GM12875 (cell line): ENCODE data around the gene DCBLD2.

Experiments
- H3K4me3 ChIP-seq: one replicate; pipeline ENCODE4 v1.5.1; 2011; ENCODE audit warnings: low read depth, low read length, control low read depth
- TF ChIP-seq, protein P1 (sequence below): IDR thresholded peaks from 2 replicates; pipeline ENCODE4 v1.5.1; 2011; ENCODE audit warnings: low read depth, mild to moderate bottlenecking, control low read depth, inconsistent platforms, low read length, moderate library complexity, borderline replicate concordance; ENCODE audit not compliant: insufficient read depth

Gene DCBLD2

DNA sequence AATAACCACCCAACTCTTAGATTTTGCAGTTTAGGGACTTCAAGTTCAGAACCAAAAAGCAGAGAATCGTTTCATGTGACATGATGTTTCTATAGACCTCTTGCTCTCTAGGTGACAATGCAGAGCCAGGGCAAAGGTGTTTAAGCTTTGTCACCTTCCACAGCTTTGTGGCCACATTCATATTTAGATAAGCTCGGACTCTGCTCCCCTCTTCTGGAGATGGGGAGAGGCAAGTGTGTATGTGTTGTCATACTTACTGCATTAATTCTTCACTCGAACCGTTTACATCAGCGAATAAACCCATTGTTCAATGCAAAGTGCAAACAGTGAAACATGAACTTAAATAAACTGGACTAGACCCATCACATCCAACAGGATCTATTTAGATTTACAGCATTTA lies 105.2 kb downstream of the DCBLD2 start:
- TF ChIP-seq, protein P1, sequence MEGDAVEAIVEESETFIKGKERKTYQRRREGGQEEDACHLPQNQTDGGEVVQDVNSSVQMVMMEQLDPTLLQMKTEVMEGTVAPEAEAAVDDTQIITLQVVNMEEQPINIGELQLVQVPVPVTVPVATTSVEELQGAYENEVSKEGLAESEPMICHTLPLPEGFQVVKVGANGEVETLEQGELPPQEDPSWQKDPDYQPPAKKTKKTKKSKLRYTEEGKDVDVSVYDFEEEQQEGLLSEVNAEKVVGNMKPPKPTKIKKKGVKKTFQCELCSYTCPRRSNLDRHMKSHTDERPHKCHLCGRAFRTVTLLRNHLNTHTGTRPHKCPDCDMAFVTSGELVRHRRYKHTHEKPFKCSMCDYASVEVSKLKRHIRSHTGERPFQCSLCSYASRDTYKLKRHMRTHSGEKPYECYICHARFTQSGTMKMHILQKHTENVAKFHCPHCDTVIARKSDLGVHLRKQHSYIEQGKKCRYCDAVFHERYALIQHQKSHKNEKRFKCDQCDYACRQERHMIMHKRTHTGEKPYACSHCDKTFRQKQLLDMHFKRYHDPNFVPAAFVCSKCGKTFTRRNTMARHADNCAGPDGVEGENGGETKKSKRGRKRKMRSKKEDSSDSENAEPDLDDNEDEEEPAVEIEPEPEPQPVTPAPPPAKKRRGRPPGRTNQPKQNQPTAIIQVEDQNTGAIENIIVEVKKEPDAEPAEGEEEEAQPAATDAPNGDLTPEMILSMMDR = no peak
- H3K4me3 ChIP-seq = no peak overlapping the region

DNA sequence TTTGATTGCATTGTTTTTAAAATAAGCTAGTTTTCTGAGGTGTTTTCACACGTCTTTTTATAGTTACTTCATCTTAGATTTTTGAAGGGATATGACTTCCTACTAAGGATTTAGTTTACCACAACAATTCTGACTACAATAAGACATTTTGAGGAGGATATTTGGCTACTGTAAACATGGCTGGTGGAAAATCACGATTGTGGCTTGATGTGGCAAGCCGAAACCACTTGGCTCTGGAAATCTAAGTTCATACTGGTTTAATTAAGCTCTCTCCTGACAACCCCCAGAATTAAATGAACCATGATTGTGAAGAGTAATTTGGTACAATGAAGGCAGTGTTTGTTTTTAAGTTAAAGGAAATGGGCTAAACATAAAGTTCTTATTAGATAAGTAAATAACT lies 107.5 kb downstream of the DCBLD2 start:
- H3K4me3 ChIP-seq = no peak overlapping the region
- TF ChIP-seq, protein P1 = no peak

DNA sequence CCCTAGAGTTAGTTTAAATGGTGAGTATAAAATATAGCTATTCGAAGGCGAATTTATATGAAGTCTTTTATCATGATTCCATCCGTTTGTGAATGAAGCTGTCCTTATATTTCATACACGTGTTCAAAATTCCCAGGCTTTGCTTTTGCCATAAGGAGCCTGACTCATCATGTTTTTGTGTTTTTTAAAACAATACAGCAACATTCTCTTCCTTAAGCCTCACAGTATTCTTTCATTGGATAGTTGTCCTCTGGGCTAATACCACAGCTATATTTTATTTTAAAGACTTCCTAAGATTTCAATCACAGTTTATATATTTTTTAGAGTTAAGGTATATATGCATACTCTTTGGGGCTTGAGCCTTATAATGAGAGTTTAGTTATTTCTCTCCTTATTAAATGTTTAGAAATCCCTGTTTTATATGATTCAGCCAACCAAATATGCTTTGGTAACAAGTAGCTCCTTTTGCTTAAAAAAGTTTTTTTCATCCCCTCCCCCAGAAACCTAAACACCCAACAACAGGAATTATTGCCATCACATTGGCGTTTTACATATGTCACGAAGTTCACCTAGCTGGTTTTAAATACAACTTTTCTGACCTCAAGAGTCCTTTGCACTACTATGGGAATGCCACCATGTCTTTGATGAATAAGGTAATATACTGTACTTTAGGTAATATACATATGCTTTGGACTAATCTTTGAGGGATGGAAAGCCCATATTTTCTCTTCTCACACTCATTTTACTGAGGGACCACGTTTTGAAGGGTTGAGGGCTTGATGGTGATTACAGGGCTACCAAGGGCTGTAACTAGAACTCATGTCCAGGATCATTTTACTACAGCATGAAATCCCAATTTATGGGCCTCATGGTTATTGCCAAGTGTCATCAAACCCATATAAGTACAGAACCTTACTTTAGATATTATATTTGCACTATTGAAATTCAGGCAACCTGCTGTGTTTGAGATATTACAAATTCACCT lies 109.9 kb downstream of the DCBLD2 start:
- no peak overlapping the region for H3K4me3 ChIP-seq
- TF ChIP-seq, protein P1 = no peak

DNA sequence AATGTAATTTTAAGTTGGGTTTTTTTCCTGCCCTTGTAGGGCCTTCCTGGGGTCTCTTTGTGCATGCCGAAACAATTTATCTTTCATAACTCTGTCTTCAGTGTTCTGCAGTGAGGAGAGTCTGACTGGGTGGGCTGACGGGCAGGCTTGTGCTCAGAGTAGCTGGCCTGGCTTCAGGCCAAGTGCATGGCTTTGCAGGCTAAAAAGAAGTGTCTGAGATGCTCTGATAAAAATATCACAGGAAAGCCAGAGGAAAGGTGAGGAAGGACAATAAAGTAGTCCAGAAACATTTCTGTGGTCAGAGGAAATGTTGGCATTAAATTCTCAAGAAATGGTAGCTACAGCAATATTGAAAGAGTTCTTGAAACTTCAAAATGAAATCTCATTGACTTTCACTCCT lies 112.8 kb downstream of the DCBLD2 start:
- TF ChIP-seq, protein P1 = no peak
- no peak overlapping the region for H3K4me3 ChIP-seq

DNA sequence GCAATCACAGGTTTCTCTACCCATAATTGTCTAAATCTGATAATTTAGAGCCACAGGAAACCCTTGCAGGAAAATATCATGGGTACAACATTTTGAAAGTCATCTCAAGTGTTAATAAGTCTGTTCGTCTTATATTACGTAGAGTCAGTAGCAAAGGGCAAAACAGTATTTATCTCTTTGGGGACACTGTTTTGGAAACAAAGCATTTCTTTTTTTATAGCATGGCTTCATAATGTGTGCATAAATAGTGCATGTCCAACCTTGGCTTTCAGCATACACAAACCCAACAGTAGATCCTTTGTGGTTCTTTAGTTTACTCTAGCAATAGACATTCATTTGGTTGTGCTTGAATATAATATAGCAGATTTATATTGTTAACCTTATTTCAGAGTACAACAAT lies 114.3 kb downstream of the DCBLD2 start:
- no peak overlapping the region for H3K4me3 ChIP-seq
- TF ChIP-seq, protein P1 = no peak

DNA sequence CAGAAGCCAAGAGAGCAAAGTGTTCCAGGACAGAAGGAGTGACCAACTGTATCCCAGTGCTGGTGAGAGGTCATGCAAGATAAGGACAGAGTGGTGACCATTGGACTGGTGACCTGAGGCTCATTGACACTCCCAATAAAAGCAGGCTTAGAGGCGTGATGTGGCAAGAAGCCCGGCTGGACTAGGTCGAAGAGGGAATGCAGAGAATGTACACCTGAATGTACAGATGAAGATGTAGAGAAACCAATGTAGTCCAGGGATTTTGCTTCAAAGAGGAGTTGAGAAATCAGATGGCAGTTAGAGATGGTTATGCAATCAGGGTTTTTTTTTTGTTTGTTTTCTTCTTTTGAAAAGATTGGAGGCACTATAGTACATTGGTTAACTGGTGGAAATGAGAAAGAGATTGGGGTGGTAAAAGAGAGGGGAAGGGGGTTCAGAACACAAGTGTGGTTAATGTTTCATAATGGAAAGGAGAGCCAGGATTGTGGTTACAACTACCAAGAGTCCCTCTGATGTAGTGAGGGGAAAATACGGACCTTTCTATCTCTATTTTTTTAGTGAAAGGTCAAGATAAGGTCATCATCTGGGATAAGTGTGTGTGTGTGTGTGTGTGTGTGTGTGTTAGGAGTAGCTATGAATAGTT lies 115.0 kb downstream of the DCBLD2 start:
- no peak overlapping the region for H3K4me3 ChIP-seq
- TF ChIP-seq, protein P1 = no peak
